CD14-positive monocyte (primary cell): ENCODE data around the gene DCAF12L1. TPM values are rescaled to one million over a fixed set of nuclear protein-coding genes. Genes with fewer than 3 reads are reported as not detected.

Experiments
- DNase-seq, 3 donors: peaks; one replicate each; pipeline ENCODE4 v3.0.0-alpha.2; 2011 to 2022
- H2AFZ ChIP-seq: 2 replicates; pipeline ENCODE4 v1.6.0; 2012; ENCODE audit warnings: mild to moderate bottlenecking, low read depth, low read length, inconsistent platforms; ENCODE audit not compliant: insufficient read depth, poor library complexity, severe bottlenecking
- H3K27ac ChIP-seq, 2 donors: 1 replicate in 1 of 2; 2 replicates in 1 of 2; pipeline ENCODE4 v1.5.1; 2012 to 2013; ENCODE audit warnings: low read length in 2 of 2, control low read depth in 1 of 2, inconsistent platforms in 1 of 2, low read depth in 1 of 2, mild to moderate bottlenecking in 1 of 2
- H3K27me3 ChIP-seq, 2 donors: one replicate each; pipeline versions ENCODE4 v1.6.0 to v1.6.1; 2011 to 2013; ENCODE audit warnings: low read length in 2 of 2; ENCODE audit not compliant: control insufficient read depth in 2 of 2, insufficient read depth in 2 of 2
- H3K36me3 ChIP-seq, 2 donors: replicated peaks in 1 of 2; 1 replicate in 1 of 2; 2 replicates in 1 of 2; pipeline versions ENCODE4 v1.5.1 to v1.6.1; 2012 to 2013; ENCODE audit warnings: low read length in 2 of 2, control low read depth in 1 of 2, inconsistent platforms in 1 of 2, mild to moderate bottlenecking in 1 of 2; ENCODE audit not compliant: insufficient read depth in 2 of 2, control insufficient read depth in 1 of 2
- H3K4me1 ChIP-seq, 2 donors: 1 replicate in 1 of 2; 2 replicates in 1 of 2; pipeline versions ENCODE4 v1.5.1 to v1.6.1; 2012 to 2013; ENCODE audit warnings: low read length in 2 of 2, control low read depth in 1 of 2, inconsistent platforms in 1 of 2, mild to moderate bottlenecking in 1 of 2, moderate library complexity in 1 of 2; ENCODE audit not compliant: insufficient read depth in 2 of 2, control insufficient read depth in 1 of 2
- H3K4me2 ChIP-seq: replicated peaks from 2 replicates; pipeline ENCODE3; 2012; ENCODE audit warnings: low read length, moderate library complexity, mild to moderate bottlenecking; ENCODE audit not compliant: poor library complexity, severe bottlenecking; ENCODE audit errors: extremely low read depth
- H3K4me3 ChIP-seq, 3 experiments: fragments of 200-600 bp in 1 of 3; sonication (generic) in 1 of 3; replicated peaks in 1 of 3; 1 replicate in 2 of 3; 2 replicates in 1 of 3; pipeline ENCODE4 v1.5.1; 2011 to 2013; ENCODE audit warnings: low read length in 3 of 3, mild to moderate bottlenecking in 3 of 3, control low read depth in 2 of 3, low read depth in 2 of 3, inconsistent platforms in 1 of 3, moderate library complexity in 1 of 3
- H3K79me2 ChIP-seq: 2 replicates; pipeline ENCODE4 v1.6.0; 2012; ENCODE audit warnings: mild to moderate bottlenecking, control low read depth, inconsistent platforms, low read length, moderate library complexity; ENCODE audit not compliant: insufficient read depth
- H3K9ac ChIP-seq: 2 replicates; pipeline ENCODE4 v1.6.0; 2017; ENCODE audit warnings: low read length, mild to moderate bottlenecking; ENCODE audit not compliant: insufficient read depth, poor library complexity, severe bottlenecking
- H3K9me3 ChIP-seq, 2 donors: replicated peaks in 1 of 2; 1 replicate in 1 of 2; 2 replicates in 1 of 2; pipeline versions ENCODE4 v1.5.1 to v1.6.1; 2012 to 2013; ENCODE audit warnings: low read length in 2 of 2, control low read depth in 1 of 2; ENCODE audit not compliant: control insufficient read depth in 1 of 2, insufficient read depth in 1 of 2
- H4K20me1 ChIP-seq: 2 replicates; pipeline ENCODE4 v1.6.0; 2012; ENCODE audit warnings: mild to moderate bottlenecking, low read length, control low read depth, moderate library complexity; ENCODE audit not compliant: insufficient read depth
- H3K27ac Mint-ChIP-seq, 7 donors: one replicate each; pipeline ENCODE4 v1.8.0; 2020; ENCODE audit warnings: mild to moderate bottlenecking in 7 of 7, mixed read lengths in 7 of 7, moderate library complexity in 6 of 7, inconsistent platforms in 2 of 7
- H3K27me3 Mint-ChIP-seq, 3 donors: one replicate each; pipeline ENCODE4 v1.8.0; 2021 to 2022; ENCODE audit warnings: low read depth in 3 of 3, mild to moderate bottlenecking in 3 of 3, mixed read lengths in 3 of 3, moderate library complexity in 3 of 3, inconsistent platforms in 1 of 3
- H3K36me3 Mint-ChIP-seq, 2 donors: one replicate each; pipeline ENCODE4 v1.8.0; 2020; ENCODE audit warnings: mixed read lengths in 2 of 2, inconsistent platforms in 1 of 2, mild to moderate bottlenecking in 1 of 2
- H3K4me1 Mint-ChIP-seq: one replicate; pipeline ENCODE4 v1.8.0; 2020; ENCODE audit warnings: mild to moderate bottlenecking, mixed read lengths
- H3K4me3 Mint-ChIP-seq, 2 donors: one replicate each; pipeline ENCODE4 v1.8.0; 2020; ENCODE audit warnings: mild to moderate bottlenecking in 2 of 2, mixed read lengths in 2 of 2, moderate library complexity in 1 of 2
- H3K9me3 Mint-ChIP-seq, 7 donors: one replicate each; pipeline ENCODE4 v1.8.0; 2020 to 2022; ENCODE audit warnings: mixed read lengths in 7 of 7, mild to moderate bottlenecking in 6 of 7, moderate library complexity in 6 of 7, inconsistent platforms in 2 of 7
- CTCF ChIP-seq: fragments of 200-600 bp; IDR thresholded peaks from one replicate; pipeline ENCODE4 v1.8.0; 2022; ENCODE audit warnings: antibody characterized with exemption, mild to moderate bottlenecking
- whole genome bisulfite sequencing: methylation state at CpG from one replicate; pipeline ENCODE4 v1.1.5; 2013; ENCODE audit warnings: missing lambda C conversion rate; ENCODE audit not compliant: insufficient coverage; 5-methylcytosine and 5-hydroxymethylcytosine counted together
- intact Hi-C, 2 donors: fragments of 100-400 bp; cut with micrococcal nuclease; formaldehyde crosslinking; loops; one replicate each; pipeline versions ENCODE4 v1.15.0 to v1.15.1; 2023
- polyA plus RNA-seq, 3 donors: library from polyadenylated mRNA; depleted of rRNA in 1 of 3; unstranded in 2 of 3; stranded (reverse) in 1 of 3; fragments of 300-500 nt in 2 of 3; fragments of >200 nt in 1 of 3; fragmentation: Illumina TruSeq in 2 of 3; gene quantifications; 1 replicate in 2 of 3; 2 replicates in 1 of 3; pipeline ENCODE4 v1.2.3, GENCODE V29; 2012 to 2021
- small RNA-seq: library from RNA; depleted of rRNA; stranded (forward); fragments of <200 nt; gene quantifications from one replicate; pipeline ENCODE3, GENCODE V24; 2012; ENCODE audit warnings: low read depth; ENCODE audit not compliant: insufficient read length

DCAF12L1 gene
- polyA plus RNA-seq, 3 donors: not detected

GRCh38 chrX:126550816-126551215 lies 1.8 kb downstream of the DCAF12L1 start:
- Mint-ChIP-seq H3K4me3 (no peak overlapping the region), H3K27ac (no peak overlapping the region), H3K36me3 (no peaks in the 10 kb centered on the region), H3K27me3 (peaks cover 0 to 15% (median 6%) of the 10 kb centered on the region in 3 donors), H3K9me3 (peaks cover 2 to 29% (median 16%) of the 10 kb centered on the region in 7 donors), H3K4me1 (no peaks in the 10 kb centered on the region)
- Histone ChIP-seq H3K4me3 (no peak overlapping the region), H3K27ac (no peak overlapping the region), H3K9me3 (peaks cover 4 to 13% of the 10 kb centered on the region in 2 donors), H3K36me3 (no peaks in the 10 kb centered on the region), H3K4me1 (no peaks in the 10 kb centered on the region), H3K79me2 (no peaks in the 10 kb centered on the region), H3K9ac (no peak overlapping the region), H3K27me3 (no peaks in the 10 kb centered on the region), H2AFZ (no peak overlapping the region), H3K4me2 (no peak overlapping the region), H4K20me1 (no peaks in the 10 kb centered on the region)
- DNase-seq: no peak
- TF ChIP-seq CTCF: no peak
- WGBS: 90% methylated on average over 3 of the region's 6 CpGs
- intact Hi-C loops: no loop called here

GRCh38 chrX:126509923-126510322 lies 42.7 kb downstream of the DCAF12L1 start:
- H3K4me3 ChIP-seq: no peak overlapping the region
- intact Hi-C loops: no loop called here

More at GRCh38 chrX:126509923-126510322, 42.7 kb downstream of the DCAF12L1 start:
- Mint-ChIP-seq H3K27me3 (peaks cover 0 to 1% (median 0%) of the 10 kb centered on the region in 3 donors), H3K9me3 (peaks cover 0 to 3% (median 0%) of the 10 kb centered on the region in 7 donors), H3K36me3 (no peaks in the 10 kb centered on the region), H3K27ac (no peak overlapping the region), H3K4me3 (no peak overlapping the region), H3K4me1 (no peaks in the 10 kb centered on the region)
- no peak overlapping the region for H3K4me2 ChIP-seq
- WGBS: no CpG with 5 or more reads among the region's 3 CpGs
- H3K27me3 ChIP-seq: no peaks in the 10 kb centered on the region
- no peak overlapping the region for H3K9ac ChIP-seq
- peaks cover 0 to 6% of the 10 kb centered on the region in 2 donors for H3K9me3 ChIP-seq
- H3K36me3 ChIP-seq: no peaks in the 10 kb centered on the region
- no peaks in the 10 kb centered on the region for H3K79me2 ChIP-seq
- no peaks in the 10 kb centered on the region for H4K20me1 ChIP-seq
- DNase-seq: no peak
- H3K4me1 ChIP-seq: no peaks in the 10 kb centered on the region
- no peak overlapping the region for H3K27ac ChIP-seq
- H2AFZ ChIP-seq: no peak overlapping the region
- TF ChIP-seq CTCF: no peak

Small RNA genes within 50 kb of the gene (small RNA-seq; reads per million reads assigned to genes)
- not detected for gene Z69908.1
